Rectal smooth muscle tissue (tissue), 1 donor: Measurements from ENCODE around the gene DNAAF6.

Source experiments
- H3K27ac ChIP-seq: one replicate; pipeline ENCODE4 v1.7.0; 2013; ENCODE audit warnings: low read depth, low read length, inconsistent platforms
- H3K27me3 ChIP-seq: one replicate; pipeline ENCODE4 v1.7.0; 2013; ENCODE audit warnings: low read length; ENCODE audit not compliant: control insufficient read depth, insufficient read depth
- H3K36me3 ChIP-seq: one replicate; pipeline ENCODE4 v1.7.0; 2013; ENCODE audit warnings: low read length; ENCODE audit not compliant: control insufficient read depth, insufficient read depth
- H3K4me1 ChIP-seq: one replicate; pipeline ENCODE4 v1.7.0; 2013; ENCODE audit warnings: low read length; ENCODE audit not compliant: control insufficient read depth, insufficient read depth
- H3K4me3 ChIP-seq: one replicate; pipeline ENCODE4 v1.7.0; 2013; ENCODE audit warnings: low read length
- H3K9ac ChIP-seq: one replicate; pipeline ENCODE4 v1.7.0; 2013; ENCODE audit warnings: low read length

DNAAF6 gene

GRCh38 chrX:107207943-107208342 lies 1.5 kb downstream of the DNAAF6 start:
- peaks cover 2% of the 10 kb centered on the region for H3K27me3 ChIP-seq

GRCh38 chrX:107213477-107213876 lies 7.1 kb downstream of the DNAAF6 start:
- Histone ChIP-seq H3K36me3 (no peaks in the 10 kb centered on the region), H3K4me1 (no peaks in the 10 kb centered on the region), H3K27me3 (no peaks in the 10 kb centered on the region), H3K9ac (no peak overlapping the region), H3K27ac (no peak overlapping the region), H3K4me3 (no peak overlapping the region)

More at GRCh38 chrX:107207943-107208342, 1.5 kb downstream of the DNAAF6 start:
- no peak overlapping the region for H3K9ac ChIP-seq
- no peaks in the 10 kb centered on the region for H3K4me1 ChIP-seq
- no peak overlapping the region for H3K27ac ChIP-seq
- no peaks in the 10 kb centered on the region for H3K36me3 ChIP-seq
- no peak overlapping the region for H3K4me3 ChIP-seq

GRCh38 chrX:107226757-107227156 lies 20.3 kb downstream of the DNAAF6 start:
- H3K4me3 ChIP-seq, result no peak overlapping the region
- no peaks in the 10 kb centered on the region for H3K4me1 ChIP-seq
- no peaks in the 10 kb centered on the region for H3K27me3 ChIP-seq
- no peak overlapping the region for H3K27ac ChIP-seq
- no peaks in the 10 kb centered on the region for H3K36me3 ChIP-seq
- no peak overlapping the region for H3K9ac ChIP-seq

- H3K27ac ChIP-seq, result no peak overlapping the region
- no peaks in the 10 kb centered on the region for H3K36me3 ChIP-seq
Measured at GRCh38 chrX:107227780-107228485, 21.5 kb downstream of the DNAAF6 start.

GRCh38 chrX:107228486-107228819 lies 22.0 kb downstream of the DNAAF6 start:
- no peak overlapping the region for H3K9ac ChIP-seq
- no peaks in the 10 kb centered on the region for H3K36me3 ChIP-seq
- no peaks in the 10 kb centered on the region for H3K4me1 ChIP-seq
- H3K27ac ChIP-seq, result no peak overlapping the region
- H3K4me3 ChIP-seq, result no peak overlapping the region
- no peaks in the 10 kb centered on the region for H3K27me3 ChIP-seq

More at GRCh38 chrX:107227780-107228485, 21.5 kb downstream of the DNAAF6 start:
- H3K4me1 ChIP-seq, result no peaks in the 10 kb centered on the region
- no peaks in the 10 kb centered on the region for H3K27me3 ChIP-seq
- H3K4me3 ChIP-seq, result no peak overlapping the region
- H3K9ac ChIP-seq, result no peak overlapping the region

GRCh38 chrX:107272431-107272921 lies 66.1 kb downstream of the DNAAF6 start:
- Histone ChIP-seq H3K4me1 (no peaks in the 10 kb centered on the region), H3K36me3 (no peaks in the 10 kb centered on the region), H3K27ac (no peak overlapping the region), H3K4me3 (no peak overlapping the region), H3K27me3 (peaks cover 3% of the 10 kb centered on the region), H3K9ac (no peak overlapping the region)

- Histone ChIP-seq H3K4me3 (no peak overlapping the region), H3K9ac (no peak overlapping the region), H3K27ac (no peak overlapping the region), H3K36me3 (no peaks in the 10 kb centered on the region), H3K4me1 (no peaks in the 10 kb centered on the region), H3K27me3 (peaks cover 3% of the 10 kb centered on the region)
Measured at GRCh38 chrX:107273795-107274194, 67.4 kb downstream of the DNAAF6 start.

- Histone ChIP-seq H3K9ac (no peak overlapping the region), H3K4me3 (no peak overlapping the region), H3K36me3 (no peaks in the 10 kb centered on the region), H3K27ac (no peak overlapping the region), H3K27me3 (no peaks in the 10 kb centered on the region), H3K4me1 (no peaks in the 10 kb centered on the region)
Measured at GRCh38 chrX:107288676-107289075, 82.3 kb downstream of the DNAAF6 start.

GRCh38 chrX:107290019-107290418 lies 83.6 kb downstream of the DNAAF6 start:
- Histone ChIP-seq H3K27me3 (no peaks in the 10 kb centered on the region), H3K4me1 (no peaks in the 10 kb centered on the region), H3K27ac (no peak overlapping the region), H3K9ac (no peak overlapping the region), H3K4me3 (no peak overlapping the region), H3K36me3 (no peaks in the 10 kb centered on the region)

GRCh38 chrX:107293056-107293455 lies 86.6 kb downstream of the DNAAF6 start:
- H3K4me1 ChIP-seq, result no peaks in the 10 kb centered on the region
- H3K9ac ChIP-seq, result no peak overlapping the region
- H3K27ac ChIP-seq, result no peak overlapping the region
- no peaks in the 10 kb centered on the region for H3K36me3 ChIP-seq
- no peak overlapping the region for H3K4me3 ChIP-seq
- no peaks in the 10 kb centered on the region for H3K27me3 ChIP-seq
